K562 (cell line): ENCODE results near the gene RAB26. TPM values are rescaled to one million over a fixed set of nuclear protein-coding genes. Genes with fewer than 3 reads are reported as not detected.

ENCODE experiments used
- CBFB ChIP-seq: sonication (generic); formaldehyde crosslinking; IDR thresholded peaks from 2 replicates; pipeline ENCODE4 v1.4.0; 2020; ENCODE audit warnings: mild to moderate bottlenecking, missing genetic modification reagents
- HMG20B ChIP-seq: fragments of 250-450 bp; sonication (Bioruptor Pico); IDR thresholded peaks from 2 replicates; pipeline ENCODE4 v1.5.0; 2021; ENCODE audit warnings: mild to moderate bottlenecking
- NEUROD1 ChIP-seq: fragments of 150-350 bp; IDR thresholded peaks from 2 replicates; pipeline ENCODE4 v1.6.1; 2014; ENCODE audit warnings: borderline replicate concordance, low read length, low read depth; ENCODE audit not compliant: partially characterized antibody
- NR1H2 ChIP-seq: sonication (generic); formaldehyde crosslinking; IDR thresholded peaks from 2 replicates; pipeline ENCODE4 v1.4.0; 2020; ENCODE audit warnings: mild to moderate bottlenecking, missing genetic modification reagents
- POLR2H ChIP-seq: IDR thresholded peaks from 2 replicates; pipeline ENCODE4 v1.6.1; 2016; ENCODE audit warnings: missing genetic modification characterization, low read depth, mild to moderate bottlenecking, control low read depth, missing compliant biosample characterization, moderate library complexity
- SAP30 ChIP-seq: fragments of 200-600 bp; sonication (generic); IDR thresholded peaks from 2 replicates; pipeline ENCODE4 v1.6.1; 2012; ENCODE audit warnings: borderline replicate concordance, low read depth, mild to moderate bottlenecking, moderate library complexity, low read length, control low read depth, inconsistent platforms; ENCODE audit not compliant: insufficient read depth, poor library complexity, severe bottlenecking
- SUPT5H ChIP-seq: fragments of 450-650 bp; IDR thresholded peaks from 2 replicates; pipeline ENCODE4 v1.6.1; 2016
- ZBTB7A ChIP-seq: IDR thresholded peaks from 2 replicates; pipeline ENCODE4 v1.6.1; 2011; ENCODE audit warnings: low read depth, mild to moderate bottlenecking, low read length, moderate library complexity, borderline replicate concordance; ENCODE audit not compliant: control insufficient read depth
- ZNF184 ChIP-seq: sonication (generic); formaldehyde crosslinking; IDR thresholded peaks from 2 replicates; pipeline ENCODE4 v1.5.0; 2020; ENCODE audit warnings: missing genetic modification reagents
- polyA plus RNA-seq, 8 experiments: library from polyadenylated mRNA; depleted of rRNA in 4 of 8; stranded (reverse) in 5 of 8; unstranded in 3 of 8; fragments of >200 nt; fragmentation: Nextera tagmentation in 2 of 8; fragmentation: Illumina TruSeq in 1 of 8; extraction: Ambion mirVana in 2 of 8; extraction: Trizol in 1 of 8; gene quantifications; 2 replicates each; pipeline versions ENCODE4 v1.2.1 to v1.2.3, GENCODE V29; 2011 to 2014; ENCODE audit warnings: inconsistent platforms in 1 of 8, missing spikeins in 1 of 8
- total RNA-seq, 7 experiments: library from RNA; depleted of rRNA in 6 of 7; stranded (reverse); fragments of >200 nt in 6 of 7; fragmentation: Illumina TruSeq in 2 of 7; extraction: Trizol in 2 of 7; gene quantifications; 2 replicates each; pipeline versions ENCODE4 v1.2.1 to v1.2.3, GENCODE V29; 2011 to 2021; ENCODE audit warnings: low replicate concordance in 1 of 7
- TF ChIP-seq, protein P1 (sequence below): fragments of 250-450 bp; sonication (Bioruptor Pico); IDR thresholded peaks from 2 replicates; pipeline ENCODE4 v1.8.0; 2021; ENCODE audit warnings: moderate library complexity, mild to moderate bottlenecking, inconsistent platforms
- TF ChIP-seq, protein P2 (sequence below): sonication (generic); formaldehyde crosslinking; IDR thresholded peaks from 2 replicates; pipeline ENCODE4 v1.8.1; 2023; ENCODE audit warnings: missing genetic modification reagents, mild to moderate bottlenecking, borderline replicate concordance
- TF ChIP-seq, protein P3 (sequence below): fragments of 250-450 bp; sonication (Bioruptor Pico); IDR thresholded peaks from 2 replicates; pipeline ENCODE4 v1.8.0; 2022; ENCODE audit warnings: inconsistent platforms, mild to moderate bottlenecking, moderate library complexity, borderline replicate concordance
- TF ChIP-seq, protein P4 (sequence below): IDR thresholded peaks from 3 replicates; pipeline ENCODE4 v1.6.1; 2011; ENCODE audit warnings: borderline replicate concordance, mild to moderate bottlenecking; ENCODE audit not compliant: insufficient read length, insufficient read depth

The RAB26 gene
- total and polyA plus RNA-seq, 9 of the 15 experiments (the other 6 are each of a cell fraction or from before 2014, with no cell fraction given), result 0.25 to 6.1 (median 2.1) TPM

DNA sequence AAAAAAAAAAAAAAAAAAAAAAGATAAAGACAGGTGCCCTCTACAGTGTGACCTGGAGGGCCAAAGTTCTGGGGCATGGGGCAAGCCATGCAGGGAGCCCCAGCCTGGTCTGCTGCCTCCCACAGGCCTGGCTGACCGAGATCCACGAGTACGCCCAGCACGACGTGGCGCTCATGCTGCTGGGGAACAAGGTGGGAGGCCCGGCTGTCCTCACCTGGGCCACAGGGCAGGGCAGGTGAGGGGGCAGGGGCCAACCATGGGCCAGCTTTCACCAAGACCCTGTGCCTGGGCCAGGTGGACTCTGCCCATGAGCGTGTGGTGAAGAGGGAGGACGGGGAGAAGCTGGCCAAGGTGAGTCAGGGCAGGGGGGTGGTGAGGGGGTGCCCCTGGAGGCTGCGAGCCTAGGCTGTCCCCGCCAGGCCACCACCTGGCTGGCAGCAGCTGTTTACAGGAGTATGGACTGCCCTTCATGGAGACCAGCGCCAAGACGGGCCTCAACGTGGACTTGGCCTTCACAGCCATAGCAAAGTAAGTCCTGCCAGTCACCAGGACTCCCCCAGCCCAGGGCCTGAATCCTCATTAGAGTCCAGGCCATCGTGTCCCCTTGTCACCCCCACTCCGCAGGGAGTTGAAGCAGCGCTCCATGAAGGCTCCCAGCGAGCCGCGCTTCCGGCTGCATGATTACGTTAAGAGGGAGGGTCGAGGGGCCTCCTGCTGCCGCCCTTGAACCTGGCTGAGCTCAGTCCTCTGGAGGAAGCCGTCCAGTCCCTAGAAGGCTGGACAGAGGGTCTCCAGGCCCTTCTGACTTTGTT lies 4.5 kb downstream of the RAB26 start (continued):
- TF ChIP-seq, protein P1, sequence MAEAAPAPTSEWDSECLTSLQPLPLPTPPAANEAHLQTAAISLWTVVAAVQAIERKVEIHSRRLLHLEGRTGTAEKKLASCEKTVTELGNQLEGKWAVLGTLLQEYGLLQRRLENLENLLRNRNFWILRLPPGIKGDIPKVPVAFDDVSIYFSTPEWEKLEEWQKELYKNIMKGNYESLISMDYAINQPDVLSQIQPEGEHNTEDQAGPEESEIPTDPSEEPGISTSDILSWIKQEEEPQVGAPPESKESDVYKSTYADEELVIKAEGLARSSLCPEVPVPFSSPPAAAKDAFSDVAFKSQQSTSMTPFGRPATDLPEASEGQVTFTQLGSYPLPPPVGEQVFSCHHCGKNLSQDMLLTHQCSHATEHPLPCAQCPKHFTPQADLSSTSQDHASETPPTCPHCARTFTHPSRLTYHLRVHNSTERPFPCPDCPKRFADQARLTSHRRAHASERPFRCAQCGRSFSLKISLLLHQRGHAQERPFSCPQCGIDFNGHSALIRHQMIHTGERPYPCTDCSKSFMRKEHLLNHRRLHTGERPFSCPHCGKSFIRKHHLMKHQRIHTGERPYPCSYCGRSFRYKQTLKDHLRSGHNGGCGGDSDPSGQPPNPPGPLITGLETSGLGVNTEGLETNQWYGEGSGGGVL (CRISPR knock-in tag), result no peak
- TF ChIP-seq, protein P2, sequence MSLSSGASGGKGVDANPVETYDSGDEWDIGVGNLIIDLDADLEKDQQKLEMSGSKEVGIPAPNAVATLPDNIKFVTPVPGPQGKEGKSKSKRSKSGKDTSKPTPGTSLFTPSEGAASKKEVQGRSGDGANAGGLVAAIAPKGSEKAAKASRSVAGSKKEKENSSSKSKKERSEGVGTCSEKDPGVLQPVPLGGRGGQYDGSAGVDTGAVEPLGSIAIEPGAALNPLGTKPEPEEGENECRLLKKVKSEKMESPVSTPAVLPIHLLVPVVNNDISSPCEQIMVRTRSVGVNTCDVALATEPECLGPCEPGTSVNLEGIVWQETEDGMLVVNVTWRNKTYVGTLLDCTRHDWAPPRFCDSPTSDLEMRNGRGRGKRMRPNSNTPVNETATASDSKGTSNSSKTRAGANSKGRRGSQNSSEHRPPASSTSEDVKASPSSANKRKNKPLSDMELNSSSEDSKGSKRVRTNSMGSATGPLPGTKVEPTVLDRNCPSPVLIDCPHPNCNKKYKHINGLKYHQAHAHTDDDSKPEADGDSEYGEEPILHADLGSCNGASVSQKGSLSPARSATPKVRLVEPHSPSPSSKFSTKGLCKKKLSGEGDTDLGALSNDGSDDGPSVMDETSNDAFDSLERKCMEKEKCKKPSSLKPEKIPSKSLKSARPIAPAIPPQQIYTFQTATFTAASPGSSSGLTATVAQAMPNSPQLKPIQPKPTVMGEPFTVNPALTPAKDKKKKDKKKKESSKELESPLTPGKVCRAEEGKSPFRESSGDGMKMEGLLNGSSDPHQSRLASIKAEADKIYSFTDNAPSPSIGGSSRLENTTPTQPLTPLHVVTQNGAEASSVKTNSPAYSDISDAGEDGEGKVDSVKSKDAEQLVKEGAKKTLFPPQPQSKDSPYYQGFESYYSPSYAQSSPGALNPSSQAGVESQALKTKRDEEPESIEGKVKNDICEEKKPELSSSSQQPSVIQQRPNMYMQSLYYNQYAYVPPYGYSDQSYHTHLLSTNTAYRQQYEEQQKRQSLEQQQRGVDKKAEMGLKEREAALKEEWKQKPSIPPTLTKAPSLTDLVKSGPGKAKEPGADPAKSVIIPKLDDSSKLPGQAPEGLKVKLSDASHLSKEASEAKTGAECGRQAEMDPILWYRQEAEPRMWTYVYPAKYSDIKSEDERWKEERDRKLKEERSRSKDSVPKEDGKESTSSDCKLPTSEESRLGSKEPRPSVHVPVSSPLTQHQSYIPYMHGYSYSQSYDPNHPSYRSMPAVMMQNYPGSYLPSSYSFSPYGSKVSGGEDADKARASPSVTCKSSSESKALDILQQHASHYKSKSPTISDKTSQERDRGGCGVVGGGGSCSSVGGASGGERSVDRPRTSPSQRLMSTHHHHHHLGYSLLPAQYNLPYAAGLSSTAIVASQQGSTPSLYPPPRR (CRISPR knock-in tag), result no peak
- TF ChIP-seq, protein P3, sequence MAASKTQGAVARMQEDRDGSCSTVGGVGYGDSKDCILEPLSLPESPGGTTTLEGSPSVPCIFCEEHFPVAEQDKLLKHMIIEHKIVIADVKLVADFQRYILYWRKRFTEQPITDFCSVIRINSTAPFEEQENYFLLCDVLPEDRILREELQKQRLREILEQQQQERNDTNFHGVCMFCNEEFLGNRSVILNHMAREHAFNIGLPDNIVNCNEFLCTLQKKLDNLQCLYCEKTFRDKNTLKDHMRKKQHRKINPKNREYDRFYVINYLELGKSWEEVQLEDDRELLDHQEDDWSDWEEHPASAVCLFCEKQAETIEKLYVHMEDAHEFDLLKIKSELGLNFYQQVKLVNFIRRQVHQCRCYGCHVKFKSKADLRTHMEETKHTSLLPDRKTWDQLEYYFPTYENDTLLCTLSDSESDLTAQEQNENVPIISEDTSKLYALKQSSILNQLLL (CRISPR knock-in tag), result no peak
- TF ChIP-seq CBFB (no peak), NR1H2 (CRISPR knock-in tag) (no peak), ZNF184 (CRISPR knock-in tag) (no peak), HMG20B (CRISPR knock-in tag) (no peak), NEUROD1 (no peak), POLR2H (tag) (0 out of 2 replicates have a peak, but pooled peaks have one; percentile 33), ZBTB7A (no peak), SUPT5H (peak; percentile 71), SAP30 (peak; percentile 9)
- TF ChIP-seq, protein P4, sequence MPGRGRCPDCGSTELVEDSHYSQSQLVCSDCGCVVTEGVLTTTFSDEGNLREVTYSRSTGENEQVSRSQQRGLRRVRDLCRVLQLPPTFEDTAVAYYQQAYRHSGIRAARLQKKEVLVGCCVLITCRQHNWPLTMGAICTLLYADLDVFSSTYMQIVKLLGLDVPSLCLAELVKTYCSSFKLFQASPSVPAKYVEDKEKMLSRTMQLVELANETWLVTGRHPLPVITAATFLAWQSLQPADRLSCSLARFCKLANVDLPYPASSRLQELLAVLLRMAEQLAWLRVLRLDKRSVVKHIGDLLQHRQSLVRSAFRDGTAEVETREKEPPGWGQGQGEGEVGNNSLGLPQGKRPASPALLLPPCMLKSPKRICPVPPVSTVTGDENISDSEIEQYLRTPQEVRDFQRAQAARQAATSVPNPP, result no peak
